Fibroblast of lung (primary cell): Measurements from ENCODE around the gene APOL4.

Experiments
- EZH2 ChIP-seq: IDR thresholded peaks from 2 replicates; pipeline ENCODE4 v1.5.1; 2012; ENCODE audit warnings: low read length, control low read depth, mild to moderate bottlenecking; ENCODE audit errors: missing control alignments
- TF ChIP-seq, protein P1 (sequence below), 2 donors: IDR thresholded peaks in 1 of 2; conservative IDR thresholded peaks in 1 of 2; 1 replicate in 1 of 2; 2 replicates in 1 of 2; pipeline ENCODE4 v1.5.1; 2011 to 2012; ENCODE audit warnings: low read length in 2 of 2, control low read depth in 1 of 2, inconsistent platforms in 1 of 2, low read depth in 1 of 2, mild to moderate bottlenecking in 1 of 2

DNA sequence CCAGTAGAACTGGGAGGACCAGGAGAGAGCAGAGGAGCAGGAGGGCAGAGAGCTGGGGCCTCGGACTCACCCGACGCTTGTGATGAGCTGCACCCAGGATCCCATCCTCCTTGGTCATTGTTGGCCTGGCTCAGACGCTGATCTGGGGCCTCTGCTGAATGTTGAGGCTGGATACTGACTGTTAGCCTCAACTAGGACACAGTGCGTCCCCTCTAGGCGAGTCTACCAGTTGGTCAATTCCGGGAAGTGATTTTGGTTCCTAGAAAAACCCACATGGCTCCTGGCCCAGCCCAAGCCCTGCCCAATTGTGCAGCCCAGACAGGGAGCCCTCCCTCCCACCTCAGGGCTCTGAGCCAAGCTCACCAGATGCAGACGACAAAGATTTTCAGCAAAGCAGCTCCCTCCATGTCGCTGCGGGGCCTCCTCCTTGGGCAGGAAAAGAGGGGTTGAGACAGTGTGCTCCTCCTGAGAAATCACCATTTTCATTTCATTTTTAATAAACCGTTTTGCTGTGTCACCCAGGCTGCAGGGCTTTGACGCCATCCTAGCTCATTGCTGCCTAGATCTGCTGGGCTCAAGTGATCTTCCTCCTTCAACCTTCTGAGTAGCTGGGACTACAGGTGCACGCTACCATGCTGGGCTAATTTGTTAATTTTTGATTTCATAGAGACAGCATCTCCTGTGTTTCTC lies at the start of gene APOL4:
- TF ChIP-seq, protein P1, sequence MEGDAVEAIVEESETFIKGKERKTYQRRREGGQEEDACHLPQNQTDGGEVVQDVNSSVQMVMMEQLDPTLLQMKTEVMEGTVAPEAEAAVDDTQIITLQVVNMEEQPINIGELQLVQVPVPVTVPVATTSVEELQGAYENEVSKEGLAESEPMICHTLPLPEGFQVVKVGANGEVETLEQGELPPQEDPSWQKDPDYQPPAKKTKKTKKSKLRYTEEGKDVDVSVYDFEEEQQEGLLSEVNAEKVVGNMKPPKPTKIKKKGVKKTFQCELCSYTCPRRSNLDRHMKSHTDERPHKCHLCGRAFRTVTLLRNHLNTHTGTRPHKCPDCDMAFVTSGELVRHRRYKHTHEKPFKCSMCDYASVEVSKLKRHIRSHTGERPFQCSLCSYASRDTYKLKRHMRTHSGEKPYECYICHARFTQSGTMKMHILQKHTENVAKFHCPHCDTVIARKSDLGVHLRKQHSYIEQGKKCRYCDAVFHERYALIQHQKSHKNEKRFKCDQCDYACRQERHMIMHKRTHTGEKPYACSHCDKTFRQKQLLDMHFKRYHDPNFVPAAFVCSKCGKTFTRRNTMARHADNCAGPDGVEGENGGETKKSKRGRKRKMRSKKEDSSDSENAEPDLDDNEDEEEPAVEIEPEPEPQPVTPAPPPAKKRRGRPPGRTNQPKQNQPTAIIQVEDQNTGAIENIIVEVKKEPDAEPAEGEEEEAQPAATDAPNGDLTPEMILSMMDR (conservative IDR thresholded peaks at IDR 0.05 in 1 of 2, IDR thresholded peaks at IDR 0.05 in 1 of 2; ENCODE audit: low read depth in 1 of 2, low read length in 2 of 2): no peak
- no peak for TF ChIP-seq EZH2
